DND-41 (cell line): ENCODE results near the gene COQ8B.

Experiments
- EZH2 ChIP-seq: IDR thresholded peaks from 3 replicates; pipeline ENCODE4 v1.6.1; 2012; ENCODE audit warnings: borderline replicate concordance, low read depth, mild to moderate bottlenecking, moderate library complexity, low read length, inconsistent platforms; ENCODE audit not compliant: severe bottlenecking
- TF ChIP-seq, protein P1 (sequence below): IDR thresholded peaks from 2 replicates; pipeline ENCODE4 v1.5.1; 2012; ENCODE audit warnings: borderline replicate concordance, low read length, moderate library complexity, mild to moderate bottlenecking; ENCODE audit not compliant: poor library complexity, severe bottlenecking; ENCODE audit errors: extremely low read depth

DNA sequence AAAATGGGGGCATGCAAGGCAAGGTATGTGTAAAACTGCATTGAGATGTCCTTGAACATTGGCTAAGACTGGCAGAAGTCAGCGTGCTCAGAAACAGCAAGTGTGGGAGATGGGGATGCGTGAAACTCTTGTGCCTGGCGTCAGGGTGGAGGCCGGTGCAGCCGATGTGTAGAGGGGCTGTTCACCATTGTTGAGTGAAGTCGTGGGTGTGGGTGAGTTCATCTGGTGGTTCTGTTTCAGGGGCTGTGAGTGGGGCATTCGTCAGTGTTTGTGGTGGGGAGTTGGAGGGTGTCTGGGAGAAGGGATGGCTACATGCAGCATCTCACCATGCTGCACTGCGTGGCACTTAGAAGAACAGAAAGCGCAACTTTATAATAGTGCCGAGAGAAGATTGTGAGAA is 47.3 kb upstream of the COQ8B start:
- TF ChIP-seq EZH2 = no peak
- TF ChIP-seq, protein P1, sequence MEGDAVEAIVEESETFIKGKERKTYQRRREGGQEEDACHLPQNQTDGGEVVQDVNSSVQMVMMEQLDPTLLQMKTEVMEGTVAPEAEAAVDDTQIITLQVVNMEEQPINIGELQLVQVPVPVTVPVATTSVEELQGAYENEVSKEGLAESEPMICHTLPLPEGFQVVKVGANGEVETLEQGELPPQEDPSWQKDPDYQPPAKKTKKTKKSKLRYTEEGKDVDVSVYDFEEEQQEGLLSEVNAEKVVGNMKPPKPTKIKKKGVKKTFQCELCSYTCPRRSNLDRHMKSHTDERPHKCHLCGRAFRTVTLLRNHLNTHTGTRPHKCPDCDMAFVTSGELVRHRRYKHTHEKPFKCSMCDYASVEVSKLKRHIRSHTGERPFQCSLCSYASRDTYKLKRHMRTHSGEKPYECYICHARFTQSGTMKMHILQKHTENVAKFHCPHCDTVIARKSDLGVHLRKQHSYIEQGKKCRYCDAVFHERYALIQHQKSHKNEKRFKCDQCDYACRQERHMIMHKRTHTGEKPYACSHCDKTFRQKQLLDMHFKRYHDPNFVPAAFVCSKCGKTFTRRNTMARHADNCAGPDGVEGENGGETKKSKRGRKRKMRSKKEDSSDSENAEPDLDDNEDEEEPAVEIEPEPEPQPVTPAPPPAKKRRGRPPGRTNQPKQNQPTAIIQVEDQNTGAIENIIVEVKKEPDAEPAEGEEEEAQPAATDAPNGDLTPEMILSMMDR = no peak
